Right lobe of liver (tissue), 6 donors: ENCODE measurements around the gene ADAM17. TPM values are rescaled to one million over a fixed set of nuclear protein-coding genes. Genes with fewer than 3 reads are reported as not detected.

Experiments
- ATAC-seq, 4 donors: fragments of 200-7000 bp; cut with Tn5 transposase; one replicate each; pipeline ENCODE4 v1.9.1; 2020; ENCODE audit warnings: mild to moderate bottlenecking in 4 of 4, moderate library complexity in 4 of 4
- DNase-seq, 3 donors: peaks; one replicate each; pipeline ENCODE4 v3.0.0-alpha.2; 2020
- H3K27ac ChIP-seq, 3 donors: fragments of 200-600 bp; one replicate each; pipeline ENCODE4 v1.8.0; 2022
- H3K27me3 ChIP-seq, 2 donors: fragments of 200-600 bp; one replicate each; pipeline ENCODE4 v1.8.0; 2022
- H3K36me3 ChIP-seq, 4 donors: fragments of 200-600 bp; sonication (generic) in 1 of 4; one replicate each; pipeline versions ENCODE4 v1.5.1 to v1.8.0; 2017 to 2022; ENCODE audit warnings: control low read depth in 1 of 4
- H3K4me1 ChIP-seq, 4 donors: fragments of 200-600 bp; sonication (generic) in 1 of 4; one replicate each; pipeline versions ENCODE4 v1.5.1 to v1.8.0; 2017 to 2022; ENCODE audit warnings: control low read depth in 1 of 4
- H3K4me3 ChIP-seq, 3 donors: fragments of 200-600 bp; one replicate each; pipeline ENCODE4 v1.8.0; 2022
- H3K9me3 ChIP-seq, 4 donors: fragments of 200-600 bp; sonication (generic) in 1 of 4; one replicate each; pipeline versions ENCODE4 v1.5.1 to v1.8.0; 2017 to 2022; ENCODE audit warnings: control low read depth in 1 of 4
- POLR2A ChIP-seq: fragments of 450-650 bp; IDR thresholded peaks from one replicate; pipeline ENCODE4 v1.6.1; 2017; ENCODE audit warnings: antibody characterized with exemption, mild to moderate bottlenecking
- WGBS: methylation state at CpG from one replicate; pipeline ENCODE4 v1.1.6; 2018; ENCODE audit warnings: low coverage, low lambda C conversion rate; ENCODE audit not compliant: insufficient coverage; ENCODE audit errors: missing lambda C conversion rate; 5-methylcytosine and 5-hydroxymethylcytosine counted together
- intact Hi-C, 2 donors: fragments of 100-400 bp; cut with DNase I; formaldehyde crosslinking; loops; one replicate each; pipeline versions ENCODE4 v1.11.2 to v1.14.1; 2022
- total RNA-seq, 6 experiments: library from RNA; depleted of rRNA in 2 of 6; stranded (reverse); fragments of >200 nt in 2 of 6; fragmentation: NEBNext Ultra II Directional in 3 of 6; extraction: Animal tissue kit (Norgen Biotek cat#: 25700) in 3 of 6; gene quantifications; one replicate each; pipeline versions ENCODE4 v1.1.0 to v1.2.4, GENCODE V29; 2016 to 2023
- TF ChIP-seq, protein P1 (sequence below), 4 donors: fragments of 200-600 bp in 3 of 4; fragments of 450-650 bp in 1 of 4; IDR thresholded peaks; one replicate each; pipeline versions ENCODE4 v1.5.1 to v1.8.0; 2016 to 2022; ENCODE audit warnings: antibody characterized with exemption in 4 of 4, mild to moderate bottlenecking in 2 of 4
- donor health status: DM: no; HTN: yes; CAD: no.
- donor health status: DM: no; HTN: no; CAD: no.
- donor health status: DM: no; HTN: no; CAD: no.
- donor health status: DM: no; HTN: yes; CAD: no.
- donor health status: DM: no; HTN: yes; CAD: no.

Gene ADAM17
- total RNA-seq, 6 experiments from 2014 or later: 5.1 to 11.7 (median 6.6) TPM

DNA sequence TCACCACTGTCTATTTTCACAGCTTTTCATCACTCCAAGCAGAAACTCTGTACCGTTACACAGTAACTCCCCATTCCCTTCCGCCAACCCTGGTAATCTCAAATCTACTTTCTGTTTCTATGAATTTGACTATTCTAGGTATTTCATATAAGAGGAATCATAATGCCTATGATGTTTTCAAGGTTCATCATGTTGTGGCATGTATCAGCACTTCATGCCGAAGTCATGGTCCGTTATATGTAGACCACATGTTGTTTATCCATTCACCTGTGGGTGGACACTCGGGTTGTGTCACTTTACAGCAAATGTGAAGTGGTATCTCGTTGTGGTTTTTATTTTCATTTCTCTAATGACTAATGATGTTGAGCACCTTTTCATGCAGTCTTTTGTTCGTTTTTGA lies 110.5 kb downstream of the ADAM17 start:
- Histone ChIP-seq H3K27me3 (no peaks in the 10 kb centered on the region), H3K9me3 (no peaks in the 10 kb centered on the region), H3K4me3 (no peak overlapping the region), H3K4me1 (no peaks in the 10 kb centered on the region), H3K36me3 (peaks cover 0 to 66% (median 18%) of the 10 kb centered on the region in 4 donors), H3K27ac (no peak overlapping the region)
- DNase-seq (no peak), ATAC-seq (no peak)
- 72% methylated on average over 7 of the region's 7 CpGs for WGBS
- TF ChIP-seq, protein P1, sequence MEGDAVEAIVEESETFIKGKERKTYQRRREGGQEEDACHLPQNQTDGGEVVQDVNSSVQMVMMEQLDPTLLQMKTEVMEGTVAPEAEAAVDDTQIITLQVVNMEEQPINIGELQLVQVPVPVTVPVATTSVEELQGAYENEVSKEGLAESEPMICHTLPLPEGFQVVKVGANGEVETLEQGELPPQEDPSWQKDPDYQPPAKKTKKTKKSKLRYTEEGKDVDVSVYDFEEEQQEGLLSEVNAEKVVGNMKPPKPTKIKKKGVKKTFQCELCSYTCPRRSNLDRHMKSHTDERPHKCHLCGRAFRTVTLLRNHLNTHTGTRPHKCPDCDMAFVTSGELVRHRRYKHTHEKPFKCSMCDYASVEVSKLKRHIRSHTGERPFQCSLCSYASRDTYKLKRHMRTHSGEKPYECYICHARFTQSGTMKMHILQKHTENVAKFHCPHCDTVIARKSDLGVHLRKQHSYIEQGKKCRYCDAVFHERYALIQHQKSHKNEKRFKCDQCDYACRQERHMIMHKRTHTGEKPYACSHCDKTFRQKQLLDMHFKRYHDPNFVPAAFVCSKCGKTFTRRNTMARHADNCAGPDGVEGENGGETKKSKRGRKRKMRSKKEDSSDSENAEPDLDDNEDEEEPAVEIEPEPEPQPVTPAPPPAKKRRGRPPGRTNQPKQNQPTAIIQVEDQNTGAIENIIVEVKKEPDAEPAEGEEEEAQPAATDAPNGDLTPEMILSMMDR (IDR thresholded peaks at IDR 0.05): no peak
- no peak for TF ChIP-seq POLR2A
- intact Hi-C loops: no loop called here

DNA sequence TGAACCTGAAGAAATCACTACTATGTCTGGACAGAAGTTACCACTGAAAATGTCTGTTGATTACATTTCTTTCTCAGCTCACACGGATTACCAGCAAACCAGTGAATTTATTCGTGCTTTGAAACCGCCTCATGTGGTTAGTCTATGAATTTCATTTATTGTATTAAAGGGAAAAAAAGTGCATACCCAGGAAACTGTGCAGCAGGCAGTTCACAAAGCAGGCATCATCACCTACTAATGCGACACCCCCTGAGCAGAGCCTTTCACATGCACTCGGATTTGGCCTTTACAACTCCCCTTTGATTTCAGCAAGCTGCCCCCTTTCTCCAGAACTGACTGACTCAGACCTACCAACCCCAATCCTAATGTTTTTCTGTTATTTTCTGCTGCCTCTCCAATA lies 112.1 kb downstream of the ADAM17 start:
- no peaks in the 10 kb centered on the region for H3K4me1 ChIP-seq
- DNase-seq (no peak), ATAC-seq (no peak)
- no peaks in the 10 kb centered on the region for H3K9me3 ChIP-seq
- H3K27ac ChIP-seq: no peak overlapping the region
- H3K27me3 ChIP-seq: no peaks in the 10 kb centered on the region
- H3K4me3 ChIP-seq: no peak overlapping the region
- intact Hi-C loops: no loop called here
- TF ChIP-seq, protein P1 (IDR thresholded peaks at IDR 0.05): no peak
- 79% methylated on average over 4 of the region's 5 CpGs for WGBS
- peaks cover 0 to 66% (median 14%) of the 10 kb centered on the region in 4 donors for H3K36me3 ChIP-seq

DNA sequence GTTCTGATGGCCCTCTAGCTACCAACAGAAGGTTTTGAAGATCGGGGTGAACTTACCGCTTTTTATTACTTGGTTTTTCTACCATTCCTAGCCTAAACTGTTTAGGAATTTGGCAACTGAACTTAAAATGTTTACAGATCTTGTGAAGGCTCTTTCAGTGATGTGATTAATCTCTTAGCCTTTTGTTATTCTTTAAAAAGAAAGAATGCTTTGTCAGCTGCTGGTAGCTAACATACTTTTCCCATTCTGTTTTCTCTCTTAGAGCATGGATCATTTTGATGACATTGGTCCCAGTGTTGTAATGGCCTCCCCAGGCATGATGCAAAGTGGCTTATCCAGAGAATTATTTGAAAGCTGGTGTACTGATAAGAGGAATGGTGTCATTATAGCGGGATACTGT lies 114.1 kb downstream of the ADAM17 start:
- TF ChIP-seq, protein P1 (IDR thresholded peaks at IDR 0.05): no peak
- no peak for TF ChIP-seq POLR2A
- no peaks in the 10 kb centered on the region for H3K4me1 ChIP-seq
- 52% methylated on average over 3 of the region's 3 CpGs for WGBS
- peaks cover 0 to 84% (median 17%) of the 10 kb centered on the region in 4 donors for H3K36me3 ChIP-seq
- H3K9me3 ChIP-seq: no peaks in the 10 kb centered on the region
- no peak overlapping the region for H3K27ac ChIP-seq
- H3K4me3 ChIP-seq: no peak overlapping the region
- intact Hi-C loops: no loop called here
- no peak for ATAC-seq
- DNase-seq: no peak
- no peaks in the 10 kb centered on the region for H3K27me3 ChIP-seq

DNA sequence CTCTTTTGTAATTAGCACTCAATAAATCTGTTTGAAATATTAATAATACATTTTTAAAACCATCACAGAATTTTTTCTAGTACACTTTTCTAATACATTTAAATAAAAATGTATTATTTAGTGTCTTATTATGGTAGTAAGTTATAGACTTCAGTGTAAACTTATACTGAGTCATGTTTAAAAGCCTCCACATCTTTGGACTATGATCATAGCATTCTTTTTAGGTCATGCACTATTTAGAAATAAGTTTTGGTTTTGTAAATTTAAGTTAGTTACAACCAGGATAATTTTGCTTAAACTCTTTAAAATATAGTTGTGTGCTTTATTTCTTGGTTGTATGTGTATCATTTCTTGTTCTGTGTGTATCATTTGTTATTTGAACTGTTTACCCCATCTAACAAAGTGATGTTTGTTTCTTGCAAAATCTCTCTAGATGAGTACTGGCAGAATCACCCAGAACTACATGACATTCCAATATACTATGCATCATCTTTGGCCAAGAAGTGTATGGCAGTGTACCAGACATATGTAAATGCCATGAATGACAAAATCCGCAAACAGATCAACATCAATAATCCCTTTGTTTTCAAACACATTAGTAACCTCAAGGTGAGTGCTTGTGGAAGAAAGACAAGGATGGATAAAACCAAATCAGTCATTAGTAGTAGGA lies 115.4 kb downstream of the ADAM17 start:
- Histone ChIP-seq H3K27ac (no peak overlapping the region), H3K36me3 (peaks cover 0 to 82% (median 20%) of the 10 kb centered on the region in 4 donors), H3K4me3 (no peak overlapping the region), H3K9me3 (no peaks in the 10 kb centered on the region), H3K27me3 (no peaks in the 10 kb centered on the region), H3K4me1 (no peaks in the 10 kb centered on the region)
- ATAC-seq: no peak
- WGBS: 94% methylated on average over 1 of the region's 1 CpG
- no peak for TF ChIP-seq POLR2A
- TF ChIP-seq, protein P1 (IDR thresholded peaks at IDR 0.05): no peak
- intact Hi-C loops: no loop called here
- no peak for DNase-seq
